H1 (cell line): ENCODE measurements around the gene MYO15A. TPM values are rescaled to one million over a fixed set of nuclear protein-coding genes. Genes with fewer than 3 reads are reported as not detected.

Experiments
- CTCF ChIA-PET: fragments of 300-600 bp; sonication (Branson Sonifier 250); formaldehyde crosslinking; loops from one replicate; lab custom pipeline; 2021; ENCODE audit not compliant: partially characterized antibody; lab: Charles Lee
- POLR2A ChIA-PET: fragments of 300-600 bp; sonication (Branson Sonifier 250); formaldehyde crosslinking; loops from one replicate; lab custom pipeline; 2021; ENCODE audit warnings: inconsistent platforms; ENCODE audit not compliant: partially characterized antibody; lab: Charles Lee
- DNase-seq, 2 experiments: peaks; one replicate each; pipeline versions ENCODE4 v3.0.0 to v3.0.0-alpha.2; 2010 to 2022; ENCODE audit warnings: low spot score in 2 of 2, low read depth in 1 of 2, mixed read lengths in 1 of 2
- FAIRE-seq: peaks from 2 replicates; lab custom pipeline; 2011; peaks lifted over from hg19 to GRCh38; lab: Jason Lieb, UNC
- H2AFZ ChIP-seq: 2 replicates; pipeline ENCODE4 v1.8.1; 2012; ENCODE audit warnings: low read length, inconsistent platforms
- H2AK5ac ChIP-seq: 2 replicates; pipeline ENCODE4 v1.6.1; 2013; ENCODE audit warnings: low read depth, low read length
- H2BK120ac ChIP-seq: replicated peaks from 2 replicates; pipeline ENCODE3; 2013; ENCODE audit warnings: low read depth, low read length, inconsistent platforms
- H2BK12ac ChIP-seq: 2 replicates; pipeline ENCODE4 v1.6.1; 2013; ENCODE audit warnings: low read depth, low read length
- H2BK15ac ChIP-seq: 2 replicates; pipeline ENCODE4 v1.6.1; 2013; ENCODE audit warnings: low read length
- H2BK20ac ChIP-seq: 2 replicates; pipeline ENCODE4 v1.6.1; 2013; ENCODE audit warnings: low read length
- H2BK5ac ChIP-seq: 2 replicates; pipeline ENCODE4 v1.6.1; 2013; ENCODE audit warnings: low read depth, low read length
- H3K14ac ChIP-seq: 2 replicates; pipeline ENCODE4 v1.6.1; 2013; ENCODE audit warnings: inconsistent platforms; ENCODE audit not compliant: insufficient read length
- H3K18ac ChIP-seq: 2 replicates; pipeline ENCODE4 v1.6.1; 2013; ENCODE audit warnings: low read length; ENCODE audit errors: extremely low read depth
- H3K23ac ChIP-seq: 2 replicates; pipeline ENCODE4 v1.6.1; 2013; ENCODE audit warnings: inconsistent platforms; ENCODE audit not compliant: insufficient read length
- H3K23me2 ChIP-seq: 2 replicates; pipeline ENCODE4 v1.6.1; 2013; ENCODE audit warnings: low read depth, low read length
- H3K27ac ChIP-seq: 2 replicates; pipeline ENCODE4 v1.6.1; 2011; ENCODE audit warnings: low read depth, low read length, inconsistent platforms
- H3K27me3 ChIP-seq, 4 experiments: replicated peaks in 1 of 4; 1 replicate in 1 of 4; 2 replicates in 3 of 4; pipeline versions ENCODE4 v1.6.1 to v1.8.1; 2011 to 2013; ENCODE audit warnings: low read length in 3 of 4, mild to moderate bottlenecking in 3 of 4, inconsistent platforms in 2 of 4, mixed read lengths in 2 of 4, moderate library complexity in 1 of 4; ENCODE audit not compliant: control insufficient read depth in 3 of 4, insufficient read depth in 3 of 4; ENCODE audit errors: extremely low read depth in 1 of 4
- H3K36me3 ChIP-seq, 4 experiments: 2 replicates each; pipeline versions ENCODE4 v1.6.1 to v1.8.1; 2011 to 2013; ENCODE audit warnings: mild to moderate bottlenecking in 4 of 4, low read length in 3 of 4, moderate library complexity in 2 of 4, control low read depth in 1 of 4, inconsistent platforms in 1 of 4; ENCODE audit not compliant: insufficient read depth in 4 of 4, control insufficient read depth in 2 of 4
- H3K4ac ChIP-seq: replicated peaks from 2 replicates; pipeline ENCODE3; 2013; ENCODE audit warnings: low read length, low read depth, mixed read lengths, inconsistent platforms; ENCODE audit not compliant: insufficient read length
- H3K4me1 ChIP-seq, 4 experiments: replicated peaks in 1 of 4; 1 replicate in 1 of 4; 2 replicates in 3 of 4; pipeline versions ENCODE4 v1.6.1 to v1.8.1; 2011 to 2013; ENCODE audit warnings: low read length in 3 of 4, inconsistent platforms in 2 of 4, mixed read lengths in 1 of 4; ENCODE audit not compliant: insufficient read depth in 4 of 4, control insufficient read depth in 3 of 4
- H3K4me2 ChIP-seq, 2 experiments: 2 replicates each; pipeline versions ENCODE4 v1.6.1 to v1.8.1; 2011 to 2013; ENCODE audit warnings: low read depth in 2 of 2, low read length in 2 of 2, control low read depth in 1 of 2, inconsistent platforms in 1 of 2, mild to moderate bottlenecking in 1 of 2; ENCODE audit not compliant: insufficient read depth in 1 of 2
- H3K4me3 ChIP-seq, 4 experiments: fragments of 200-600, 300-600 bp in 1 of 4; sonication (generic), shearing (Covaris generic), sonication (Bioruptor Twin) in 1 of 4; 2 replicates each; pipeline versions ENCODE4 v1.5.1 to v1.8.1; 2011 to 2016; ENCODE audit warnings: low read length in 4 of 4, low read depth in 3 of 4, control low read depth in 2 of 4, inconsistent platforms in 2 of 4, mild to moderate bottlenecking in 2 of 4, mixed read lengths in 1 of 4, moderate library complexity in 1 of 4; ENCODE audit not compliant: insufficient read depth in 2 of 4; ENCODE audit errors: extremely low read depth in 1 of 4
- H3K56ac ChIP-seq: replicated peaks from 2 replicates; pipeline ENCODE3; 2013; ENCODE audit warnings: low read depth, mild to moderate bottlenecking, mixed read lengths, low read length, inconsistent platforms; ENCODE audit not compliant: insufficient read length
- H3K79me1 ChIP-seq: 2 replicates; pipeline ENCODE4 v1.6.1; 2013; ENCODE audit warnings: low read depth, low read length, control low read depth
- H3K79me2 ChIP-seq, 2 experiments: 2 replicates each; pipeline versions ENCODE4 v1.6.1 to v1.8.1; 2012 to 2013; ENCODE audit warnings: low read length in 2 of 2, mild to moderate bottlenecking in 2 of 2, inconsistent platforms in 1 of 2; ENCODE audit not compliant: insufficient read depth in 2 of 2, control insufficient read depth in 1 of 2
- H3K9ac ChIP-seq, 4 experiments: replicated peaks in 1 of 4; 1 replicate in 1 of 4; 2 replicates in 3 of 4; pipeline versions ENCODE4 v1.6.1 to v1.8.1; 2011 to 2013; ENCODE audit warnings: low read depth in 3 of 4, low read length in 3 of 4, control low read depth in 2 of 4, mild to moderate bottlenecking in 2 of 4, moderate library complexity in 2 of 4, inconsistent platforms in 1 of 4; ENCODE audit errors: extremely low read depth in 1 of 4
- H3K9me3 ChIP-seq, 2 experiments: 2 replicates each; pipeline versions ENCODE4 v1.6.1 to v1.8.1; 2012 to 2013; ENCODE audit warnings: mild to moderate bottlenecking in 2 of 2, moderate library complexity in 2 of 2, control low read depth in 1 of 2, inconsistent platforms in 1 of 2, low read depth in 1 of 2, low read length in 1 of 2, mixed read lengths in 1 of 2; ENCODE audit not compliant: insufficient read depth in 2 of 2
- H4K20me1 ChIP-seq, 2 experiments: replicated peaks in 1 of 2; 2 replicates each; pipeline versions ENCODE3 to v1.8.1; 2011 to 2013; ENCODE audit warnings: inconsistent platforms in 2 of 2, low read length in 2 of 2, mild to moderate bottlenecking in 1 of 2; ENCODE audit not compliant: insufficient read depth in 2 of 2, control insufficient read depth in 1 of 2
- H4K5ac ChIP-seq: 2 replicates; pipeline ENCODE4 v1.6.1; 2013; ENCODE audit warnings: low read length, low read depth, mixed read lengths, inconsistent platforms; ENCODE audit not compliant: insufficient read length
- H4K8ac ChIP-seq: 2 replicates; pipeline ENCODE4 v1.8.0; 2013; ENCODE audit warnings: mild to moderate bottlenecking, moderate library complexity, low read length, inconsistent platforms; ENCODE audit not compliant: insufficient read depth; ENCODE audit errors: extremely low read depth
- H4K91ac ChIP-seq: replicated peaks from 2 replicates; pipeline ENCODE3; 2013; ENCODE audit warnings: low read length, mixed read lengths, inconsistent platforms; ENCODE audit not compliant: insufficient read length
- CBX8 ChIP-seq: fragments of 300-800, 300-1000 bp; sonication (generic); IDR thresholded peaks from 2 replicates; pipeline ENCODE4 v1.7.1; 2016; ENCODE audit warnings: low read depth, low read length, borderline replicate concordance
- CEBPB ChIP-seq: IDR thresholded peaks from 2 replicates; pipeline ENCODE4 v1.6.1; 2012; ENCODE audit warnings: low read depth, low read length
- EGR1 ChIP-seq: IDR thresholded peaks from 2 replicates; pipeline ENCODE4 v1.6.1; 2011; ENCODE audit warnings: low read depth, low read length, borderline replicate concordance
- MAFK ChIP-seq: IDR thresholded peaks from 2 replicates; pipeline ENCODE4 v1.6.1; 2012; ENCODE audit warnings: low read depth, mild to moderate bottlenecking, improper control_type of control experiment, low read length
- NANOG ChIP-seq: IDR thresholded peaks from 2 replicates; pipeline ENCODE4 v1.6.1; 2011; ENCODE audit warnings: low read length, low read depth, mild to moderate bottlenecking, inconsistent platforms; ENCODE audit not compliant: insufficient read depth, poor library complexity, severe bottlenecking
- POU5F1 ChIP-seq: IDR thresholded peaks from 2 replicates; pipeline ENCODE4 v1.6.1; 2011; ENCODE audit warnings: low read depth, mild to moderate bottlenecking, low read length, moderate library complexity
- RFX5 ChIP-seq: IDR thresholded peaks from 2 replicates; pipeline ENCODE4 v1.6.1; 2011; ENCODE audit warnings: low read depth, low read length, improper control_type of control experiment, borderline replicate concordance
- RNF2 ChIP-seq: fragments of 200-900, 300-1000 bp; sonication (generic); IDR thresholded peaks from 2 replicates; pipeline ENCODE4 v1.7.1; 2016; ENCODE audit warnings: borderline replicate concordance, low read depth, mild to moderate bottlenecking, antibody characterized with exemption, low read length; ENCODE audit not compliant: poor library complexity, severe bottlenecking; ENCODE audit errors: missing control alignments
- RXRA ChIP-seq: IDR thresholded peaks from 2 replicates; pipeline ENCODE4 v1.6.1; 2011; ENCODE audit warnings: low read depth, mild to moderate bottlenecking, low read length, moderate library complexity; ENCODE audit not compliant: insufficient read depth
- SAP30 ChIP-seq: fragments of 300-600 bp; sonication (generic); IDR thresholded peaks from 2 replicates; pipeline ENCODE4 v1.7.1; 2012; ENCODE audit warnings: low read length, moderate library complexity, mild to moderate bottlenecking, inconsistent platforms; ENCODE audit not compliant: insufficient read depth, insufficient replicate concordance
- SP1 ChIP-seq: IDR thresholded peaks from 2 replicates; pipeline ENCODE4 v1.6.1; 2011; ENCODE audit warnings: low read depth, low read length
- SRF ChIP-seq: IDR thresholded peaks from 2 replicates; pipeline ENCODE4 v1.6.1; 2011; ENCODE audit warnings: mild to moderate bottlenecking, low read depth, low read length, moderate library complexity
- WGBS, 2 experiments: shearing (Covaris generic) in 1 of 2; methylation state at CpG; one replicate each; pipeline versions ENCODE4 v1.1.6 to v1.1.7; 2013 to 2015; ENCODE audit warnings: low lambda C conversion rate in 2 of 2, mixed read lengths in 2 of 2, inconsistent platforms in 1 of 2, low coverage in 1 of 2, missing lambda C conversion rate in 1 of 2; ENCODE audit not compliant: insufficient replicate concordance in 2 of 2, insufficient coverage in 1 of 2, insufficient read length in 1 of 2; ENCODE audit errors: extremely low coverage in 1 of 2, missing lambda C conversion rate in 1 of 2; 5-methylcytosine and 5-hydroxymethylcytosine counted together
- polyA plus RNA-seq, 7 experiments: library from polyadenylated mRNA; depleted of rRNA in 3 of 7; stranded (reverse) in 5 of 7; unstranded in 2 of 7; fragments of >200 nt in 5 of 7; fragments of 200-250 nt in 2 of 7; gene quantifications; 1 replicate in 5 of 7; 2 replicates in 1 of 7; 4 replicates in 1 of 7; pipeline versions ENCODE4 v1.2.1 to v1.2.3, GENCODE V29; 2011 to 2013; ENCODE audit warnings: missing spikeins in 2 of 7, mixed read lengths in 2 of 7
- total RNA-seq: library from RNA; stranded (reverse); fragmentation: NEBNext Ultra II Directional; extraction: Animal tissue kit (Norgen Biotek cat#: 25700); gene quantifications from 2 replicates; pipeline ENCODE4 v1.2.1, GENCODE V29; 2021

The MYO15A gene
- total and polyA plus RNA-seq, 2 of the 8 experiments (the other 6 are each of a cell fraction or from before 2014, with no cell fraction given), result 1.6 to 4.2 TPM

DNA sequence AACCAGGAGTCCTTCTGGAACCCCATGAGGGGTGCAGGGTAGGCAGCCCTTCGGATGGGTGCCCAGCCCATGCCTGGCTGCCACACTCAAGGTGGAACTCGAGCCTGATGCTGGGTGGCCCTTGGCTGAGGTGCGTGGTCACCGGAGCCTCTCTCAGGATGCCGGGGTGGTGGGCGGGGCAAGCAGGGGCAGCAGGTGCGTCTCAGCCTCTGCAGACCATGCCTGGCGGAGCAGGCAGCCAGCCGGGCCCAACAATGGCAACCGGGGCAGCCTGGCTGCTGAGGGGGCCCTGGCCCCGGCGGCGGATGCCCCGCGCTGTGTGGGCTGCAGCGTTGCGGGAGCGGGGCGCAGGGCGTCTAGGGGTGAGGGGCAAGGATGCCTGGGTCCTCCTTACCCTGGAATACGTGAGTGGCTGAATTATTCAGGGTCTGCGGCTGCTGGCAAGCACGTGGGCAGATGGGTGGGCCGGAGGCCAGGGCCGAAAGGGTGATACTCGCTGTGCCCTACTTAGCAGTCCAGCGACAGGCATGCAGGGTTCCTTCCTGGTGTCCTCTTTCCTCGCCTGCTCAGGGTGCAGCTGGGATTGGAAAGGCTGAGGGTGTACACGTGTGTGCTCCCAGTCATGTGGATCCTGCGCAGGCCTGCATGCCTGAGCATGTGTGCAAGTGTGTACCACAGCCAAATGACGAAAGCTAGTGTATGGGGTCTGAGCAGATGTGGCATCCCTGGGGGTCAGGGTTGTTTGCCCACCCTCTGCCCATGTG, 14.6 kb downstream of the MYO15A start:
- Histone ChIP-seq H4K8ac (no peak overlapping the region), H3K4me1 (no peaks in the 10 kb centered on the region), H3K4me2 (no peak overlapping the region), H2BK20ac (no peak overlapping the region), H4K20me1 (no peaks in the 10 kb centered on the region), H3K36me3 (peaks cover 0 to 4% (median 0%) of the 10 kb centered on the region in 4 experiments; a peak in 1 of 8 replicates), H4K5ac (no peak overlapping the region), H3K23me2 (no peaks in the 10 kb centered on the region), H2AK5ac (no peak overlapping the region), H3K27ac (no peak overlapping the region), H2BK15ac (no peak overlapping the region), H3K79me1 (no peaks in the 10 kb centered on the region), H3K18ac (no peak overlapping the region), H3K4me3 (no peak overlapping the region), H2BK120ac (no peak overlapping the region), H4K91ac (no peak overlapping the region), H2AFZ (0 out of 2 replicates have a peak overlapping the region, but pooled peaks have one; percentile 32), H3K56ac (no peak overlapping the region), H3K4ac (no peak overlapping the region), H3K23ac (no peak overlapping the region), H3K9me3 (peaks cover 10 to 24% of the 10 kb centered on the region in 2 experiments), H2BK12ac (no peak overlapping the region), H3K27me3 (no peaks in the 10 kb centered on the region; a peak in 3 of 7 replicates), H3K14ac (no peak overlapping the region), H2BK5ac (no peak overlapping the region), H3K9ac (no peak overlapping the region), H3K79me2 (no peaks in the 10 kb centered on the region)
- POLR2A ChIA-PET, result interaction anchor here (0.8 kb wide), 1 partner anchor 15 kb away, joined by 3 read pairs; the partner anchor contains the start of gene MYO15A
- no peak for FAIRE-seq
- DNase-seq, result no peak
- 92% methylated on average over 19 of the region's 31 CpGs; no CpG with 5 or more reads in 1 of the 2 experiments for WGBS, 2 experiments
- CTCF ChIA-PET, result interaction anchor here (0.7 kb wide), 1 partner anchor 12 kb away, joined by 4 read pairs; no protein-coding TSS in a partner anchor
- no peak for TF ChIP-seq RXRA
- no peak for TF ChIP-seq MAFK
- no peak for TF ChIP-seq POU5F1
- no peak for TF ChIP-seq EGR1
- no peak for TF ChIP-seq SRF
- TF ChIP-seq CEBPB, result no peak
- no peak for TF ChIP-seq SP1
- TF ChIP-seq CBX8, result no peak
- TF ChIP-seq RFX5, result no peak
- no peak for TF ChIP-seq SAP30
- no peak for TF ChIP-seq NANOG
- TF ChIP-seq RNF2, result no peak
